Parathyroid adenoma (tissue), 2 donors: ENCODE measurements around the gene DIPK1A.
A peak's percentile ranks its signal among the peaks of the same experiment; 100 is the strongest.

ENCODE experiments used
- H2AFZ ChIP-seq: fragments of 300-600 bp; sonication (generic); one replicate; pipeline ENCODE4 v1.7.0; 2017; ENCODE audit warnings: antibody characterized with exemption, mild to moderate bottlenecking
- H3K27ac ChIP-seq: fragments of 300-600 bp; sonication (generic); one replicate; pipeline ENCODE4 v1.7.0; 2017
- H3K27me3 ChIP-seq: fragments of 300-600 bp; sonication (generic); one replicate; pipeline ENCODE4 v1.7.0; 2017; ENCODE audit warnings: low read length; ENCODE audit not compliant: control insufficient read depth, insufficient read depth
- H3K36me3 ChIP-seq: fragments of 300-600 bp; sonication (generic); one replicate; pipeline ENCODE4 v1.7.0; 2017; ENCODE audit warnings: low read length; ENCODE audit not compliant: control insufficient read depth, insufficient read depth
- H3K4me1 ChIP-seq: fragments of 300-600 bp; sonication (generic); one replicate; pipeline ENCODE4 v1.7.0; 2017; ENCODE audit warnings: control low read depth
- H3K4me2 ChIP-seq: fragments of 300-600 bp; sonication (generic); one replicate; pipeline ENCODE4 v1.7.0; 2017; ENCODE audit warnings: low read length
- H3K4me3 ChIP-seq: fragments of 300-600 bp; sonication (generic); one replicate; pipeline ENCODE4 v1.7.0; 2017; ENCODE audit warnings: low read depth, low read length
- H3K79me2 ChIP-seq: fragments of 300-600 bp; sonication (generic); one replicate; pipeline ENCODE4 v1.7.0; 2017; ENCODE audit warnings: control low read depth
- H3K9ac ChIP-seq: fragments of 300-600 bp; sonication (generic); one replicate; pipeline ENCODE4 v1.7.0; 2017; ENCODE audit warnings: mild to moderate bottlenecking
- H3K9me3 ChIP-seq: fragments of 300-600 bp; sonication (generic); one replicate; pipeline ENCODE4 v1.7.0; 2017; ENCODE audit warnings: low read length; ENCODE audit not compliant: control insufficient read depth
- CTCF ChIP-seq: fragments of 300-600 bp; sonication (generic); IDR thresholded peaks from one replicate; pipeline ENCODE4 v1.7.0; 2017; ENCODE audit warnings: antibody characterized with exemption, mild to moderate bottlenecking
- donor health status: primary hyperparathyroidism.

The DIPK1A gene

GRCh38 chr1:92826792-92827191 is 134.5 kb downstream of the DIPK1A start:
- H2AFZ ChIP-seq, result no peak overlapping the region

GRCh38 chr1:92822879-92823278 is 138.4 kb downstream of the DIPK1A start:
- no peak for TF ChIP-seq CTCF
- H3K79me2 ChIP-seq, result no peaks in the 10 kb centered on the region
- H3K4me1 ChIP-seq, result no peaks in the 10 kb centered on the region
- no peak overlapping the region for H3K9ac ChIP-seq
- no peaks in the 10 kb centered on the region for H3K9me3 ChIP-seq
- no peaks in the 10 kb centered on the region for H3K27me3 ChIP-seq
- no peaks in the 10 kb centered on the region for H3K36me3 ChIP-seq
- H2AFZ ChIP-seq, result no peak overlapping the region
- no peak overlapping the region for H3K4me3 ChIP-seq
- no peak overlapping the region for H3K4me2 ChIP-seq
- no peak overlapping the region for H3K27ac ChIP-seq

More at GRCh38 chr1:92826792-92827191, 134.5 kb downstream of the DIPK1A start:
- H3K4me3 ChIP-seq, result no peak overlapping the region
- H3K79me2 ChIP-seq, result peaks cover under 1% of the 10 kb centered on the region
- H3K36me3 ChIP-seq, result no peaks in the 10 kb centered on the region
- H3K27me3 ChIP-seq, result no peaks in the 10 kb centered on the region
- no peak overlapping the region for H3K4me2 ChIP-seq
- TF ChIP-seq CTCF, result no peak
- H3K27ac ChIP-seq, result no peak overlapping the region
- no peaks in the 10 kb centered on the region for H3K4me1 ChIP-seq
- H3K9ac ChIP-seq, result no peak overlapping the region
- H3K9me3 ChIP-seq, result no peaks in the 10 kb centered on the region

- no peaks in the 10 kb centered on the region for H3K9me3 ChIP-seq
- H2AFZ ChIP-seq, result no peak overlapping the region
- H3K36me3 ChIP-seq, result no peaks in the 10 kb centered on the region
- no peak overlapping the region for H3K4me3 ChIP-seq
- no peaks in the 10 kb centered on the region for H3K27me3 ChIP-seq
- no peak overlapping the region for H3K9ac ChIP-seq
- no peak overlapping the region for H3K27ac ChIP-seq
- TF ChIP-seq CTCF, result no peak
- H3K79me2 ChIP-seq, result no peaks in the 10 kb centered on the region
- H3K4me1 ChIP-seq, result no peaks in the 10 kb centered on the region
- H3K4me2 ChIP-seq, result no peak overlapping the region
These were observed 140.7 kb downstream of the DIPK1A start for GRCh38 chr1:92820551-92820950.

- H3K36me3 ChIP-seq, result no peaks in the 10 kb centered on the region
- no peak for TF ChIP-seq CTCF
- H3K27me3 ChIP-seq, result no peaks in the 10 kb centered on the region
- H3K79me2 ChIP-seq, result no peaks in the 10 kb centered on the region
- no peak overlapping the region for H2AFZ ChIP-seq
- no peak overlapping the region for H3K9ac ChIP-seq
- H3K4me1 ChIP-seq, result no peaks in the 10 kb centered on the region
- no peaks in the 10 kb centered on the region for H3K9me3 ChIP-seq
- H3K4me3 ChIP-seq, result no peak overlapping the region
- H3K27ac ChIP-seq, result no peak overlapping the region
- H3K4me2 ChIP-seq, result no peak overlapping the region
These were observed 141.2 kb downstream of the DIPK1A start for GRCh38 chr1:92820024-92820423.

GRCh38 chr1:92817986-92818764 is 143.1 kb downstream of the DIPK1A start:
- Histone ChIP-seq H3K4me3 (no peak overlapping the region), H3K9me3 (no peaks in the 10 kb centered on the region), H3K27me3 (no peaks in the 10 kb centered on the region), H3K27ac (no peak overlapping the region), H3K36me3 (no peaks in the 10 kb centered on the region), H2AFZ (no peak overlapping the region), H3K79me2 (no peaks in the 10 kb centered on the region), H3K4me1 (no peaks in the 10 kb centered on the region), H3K9ac (no peak overlapping the region), H3K4me2 (no peak overlapping the region)
- TF ChIP-seq CTCF, result peak; percentile 44
